Measurements from ENCODE around the gene ARX. TPM values are rescaled to one million over a fixed set of nuclear protein-coding genes. Genes with fewer than 3 reads are reported as not detected.

ARX gene

GRCh38 chrX:24955372-24955930 lies 60.3 kb downstream of the ARX start:
- Histone ChIP-seq H3K9me3 (replicated peaks in 1 of 2; ENCODE audit: control insufficient read depth in 2 of 2, insufficient read depth in 1 of 2, low read depth in 1 of 2, low read length in 2 of 2) (no peaks in the 10 kb centered on the region), H2BK15ac (ENCODE audit: low read length) (no peak overlapping the region), H3K18ac (ENCODE audit: low read length) (no peak overlapping the region), H2AK5ac (ENCODE audit: low read depth, low read length) (no peak overlapping the region), H4K91ac (ENCODE audit: low read depth, low read length, poor library complexity) (no peak overlapping the region), H3K9ac (ENCODE audit: low read depth, low read length, poor library complexity) (no peak overlapping the region), H3K27me3 (ENCODE audit: control insufficient read depth in 3 of 3, insufficient read depth in 3 of 3, low read depth in 1 of 3, low read length in 3 of 3) (no peaks in the 10 kb centered on the region), H2AFZ (ENCODE audit: low read length) (no peak overlapping the region), H3K14ac (ENCODE audit: low read length) (no peak overlapping the region), H3K4ac (ENCODE audit: low read length) (no peak overlapping the region), H3K4me1 (ENCODE audit: control insufficient read depth in 2 of 2, insufficient read depth in 1 of 2, low read depth in 1 of 2, low read length in 2 of 2) (peaks cover 1 to 22% of the 10 kb centered on the region in 2 donors), H3K4me2 (ENCODE audit: insufficient read depth, low read length, poor library complexity, severe bottlenecking) (no peak overlapping the region), H3K36me3 (replicated peaks in 1 of 2; ENCODE audit: control insufficient read depth in 2 of 2, insufficient read depth in 2 of 2, low read length in 2 of 2) (no peaks in the 10 kb centered on the region), H4K8ac (ENCODE audit: low read depth, low read length) (no peak overlapping the region), H3K27ac (replicated peaks; ENCODE audit: low read length) (no peak overlapping the region), H3K4me3 (ENCODE audit: low read length in 2 of 2) (no peak overlapping the region), H2BK5ac (ENCODE audit: low read length) (no peak overlapping the region), H3K79me1 (ENCODE audit: low read depth, low read length) (no peaks in the 10 kb centered on the region), H2BK120ac (ENCODE audit: low read depth, low read length) (no peak overlapping the region), H3K23ac (ENCODE audit: low read depth, low read length, poor library complexity) (no peak overlapping the region), H2BK12ac (ENCODE audit: low read length) (no peak overlapping the region)
- DNase-seq (ENCODE audit: low spot score) = no peak
- no CpG with 5 or more reads among the region's 2 CpGs for WGBS, 2 donors (ENCODE audit: extremely low coverage in 2 of 2, insufficient read length in 2 of 2, insufficient replicate concordance in 1 of 2)

- Histone ChIP-seq H3K79me1 (ENCODE audit: low read depth, low read length) (no peaks in the 10 kb centered on the region), H3K4me1 (ENCODE audit: control insufficient read depth in 2 of 2, insufficient read depth in 1 of 2, low read depth in 1 of 2, low read length in 2 of 2) (peaks cover 1 to 22% of the 10 kb centered on the region in 2 donors), H3K4me2 (ENCODE audit: insufficient read depth, low read length, poor library complexity, severe bottlenecking) (no peak overlapping the region), H4K8ac (ENCODE audit: low read depth, low read length) (no peak overlapping the region), H4K91ac (ENCODE audit: low read depth, low read length, poor library complexity) (no peak overlapping the region), H2BK120ac (ENCODE audit: low read depth, low read length) (no peak overlapping the region), H2BK12ac (ENCODE audit: low read length) (no peak overlapping the region), H3K9me3 (replicated peaks in 1 of 2; ENCODE audit: control insufficient read depth in 2 of 2, insufficient read depth in 1 of 2, low read depth in 1 of 2, low read length in 2 of 2) (no peaks in the 10 kb centered on the region), H3K27me3 (ENCODE audit: control insufficient read depth in 3 of 3, insufficient read depth in 3 of 3, low read depth in 1 of 3, low read length in 3 of 3) (no peaks in the 10 kb centered on the region), H3K14ac (ENCODE audit: low read length) (no peak overlapping the region), H2AK5ac (ENCODE audit: low read depth, low read length) (no peak overlapping the region), H3K36me3 (replicated peaks in 1 of 2; ENCODE audit: control insufficient read depth in 2 of 2, insufficient read depth in 2 of 2, low read length in 2 of 2) (no peaks in the 10 kb centered on the region), H3K9ac (ENCODE audit: low read depth, low read length, poor library complexity) (no peak overlapping the region), H3K4me3 (ENCODE audit: low read length in 2 of 2) (no peak overlapping the region), H2BK5ac (ENCODE audit: low read length) (no peak overlapping the region), H3K18ac (ENCODE audit: low read length) (no peak overlapping the region), H3K27ac (replicated peaks; ENCODE audit: low read length) (no peak overlapping the region), H3K23ac (ENCODE audit: low read depth, low read length, poor library complexity) (no peak overlapping the region), H2AFZ (ENCODE audit: low read length) (no peak overlapping the region), H2BK15ac (ENCODE audit: low read length) (no peak overlapping the region), H3K4ac (ENCODE audit: low read length) (no peak overlapping the region)
- no CpG with 5 or more reads among the region's 2 CpGs for WGBS, 2 donors (ENCODE audit: extremely low coverage in 2 of 2, insufficient read length in 2 of 2, insufficient replicate concordance in 1 of 2)
- no peak for DNase-seq (ENCODE audit: low spot score)
Observed at GRCh38 chrX:24954732-24955131, 61.0 kb downstream of the ARX start.

Small RNA genes within 50 kb of the gene (small RNA-seq; reads per million reads assigned to genes)
- gene RN7SL91P (ENCODE audit: insufficient read depth) = not detected

All from neuronal stem cell (in vitro differentiated cells).